ENCODE measurements around the gene HIVEP1.

- TF ChIP-seq ZNF621 (tag by site-specific recombination; IDR thresholded peaks at IDR 0.05) (no peak), ZNF626 (tag by site-specific recombination; IDR thresholded peaks at IDR 0.05) (no peak), ZSCAN30 (tag by site-specific recombination; IDR thresholded peaks at IDR 0.05) (no peak), CTCF (tag by site-specific recombination; IDR thresholded peaks at IDR 0.05) (no peak), KLF1 (tag by site-specific recombination; IDR thresholded peaks at IDR 0.05) (no peak), ZSCAN23 (tag by site-specific recombination; IDR thresholded peaks at IDR 0.05) (no peak), PRDM10 (tag by site-specific recombination; IDR thresholded peaks at IDR 0.05) (no peak), ZNF561 (tag by site-specific recombination; IDR thresholded peaks at IDR 0.05; ENCODE audit: borderline replicate concordance) (no peak)
Measured at GRCh38 chr6:12174878-12175277, 162.8 kb downstream of the HIVEP1 start.

Measured in HEK293 (cell line).